DMS53 treated with DMSO at 0.1 percent for 48 hours (cell line): ENCODE data around the gene RIMS4.

Experiments used
- DNase-seq: peaks from one replicate; lab custom pipeline; 2025; ENCODE audit not compliant: unreplicated experiment; lab: John Stamatoyannopoulos, UW

RIMS4 gene

DNA sequence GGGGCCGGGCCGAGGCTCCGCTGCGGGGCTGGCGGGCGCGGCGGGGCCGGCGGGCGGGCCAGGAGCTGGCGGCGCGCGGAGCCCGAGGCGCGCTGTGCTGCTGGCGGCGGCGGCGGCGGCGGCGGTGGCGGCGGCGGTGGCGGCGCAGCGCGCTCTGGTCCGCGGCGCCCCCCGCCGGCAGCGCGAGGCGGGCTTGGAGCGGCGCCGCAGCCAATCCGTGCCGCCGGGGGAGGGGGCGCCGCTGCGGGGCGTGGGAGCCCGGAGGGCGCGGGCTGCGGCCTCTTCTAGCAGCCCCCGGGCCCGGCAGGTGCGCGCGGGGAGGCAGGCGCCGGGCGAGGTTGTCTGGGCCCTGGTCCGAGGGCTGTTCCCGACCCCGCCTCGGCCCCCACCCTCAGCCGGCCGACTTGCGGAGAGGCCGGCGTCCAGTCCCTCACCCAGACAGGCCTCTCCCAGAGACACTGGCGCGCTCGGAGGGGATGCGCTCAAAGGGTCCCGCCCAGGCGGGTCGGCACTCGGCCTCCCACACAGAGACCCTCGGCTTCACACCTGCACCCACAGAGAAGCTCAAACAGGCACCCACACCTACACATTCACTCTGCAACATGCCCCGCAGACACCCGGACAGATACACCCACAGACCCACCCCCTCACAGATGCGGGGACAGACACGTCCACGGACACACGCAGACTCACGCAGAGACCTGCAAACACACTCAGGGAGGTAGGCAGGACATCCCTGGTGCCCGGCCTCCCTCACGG, at the start of gene RIMS4:
Gene RIMS4, minus strand, starts transcription at position 156 of the 759 bp plus-strand sequence. CDS start 275 bp downstream, outside the sequence.
- DNase-seq = no peak

DNA sequence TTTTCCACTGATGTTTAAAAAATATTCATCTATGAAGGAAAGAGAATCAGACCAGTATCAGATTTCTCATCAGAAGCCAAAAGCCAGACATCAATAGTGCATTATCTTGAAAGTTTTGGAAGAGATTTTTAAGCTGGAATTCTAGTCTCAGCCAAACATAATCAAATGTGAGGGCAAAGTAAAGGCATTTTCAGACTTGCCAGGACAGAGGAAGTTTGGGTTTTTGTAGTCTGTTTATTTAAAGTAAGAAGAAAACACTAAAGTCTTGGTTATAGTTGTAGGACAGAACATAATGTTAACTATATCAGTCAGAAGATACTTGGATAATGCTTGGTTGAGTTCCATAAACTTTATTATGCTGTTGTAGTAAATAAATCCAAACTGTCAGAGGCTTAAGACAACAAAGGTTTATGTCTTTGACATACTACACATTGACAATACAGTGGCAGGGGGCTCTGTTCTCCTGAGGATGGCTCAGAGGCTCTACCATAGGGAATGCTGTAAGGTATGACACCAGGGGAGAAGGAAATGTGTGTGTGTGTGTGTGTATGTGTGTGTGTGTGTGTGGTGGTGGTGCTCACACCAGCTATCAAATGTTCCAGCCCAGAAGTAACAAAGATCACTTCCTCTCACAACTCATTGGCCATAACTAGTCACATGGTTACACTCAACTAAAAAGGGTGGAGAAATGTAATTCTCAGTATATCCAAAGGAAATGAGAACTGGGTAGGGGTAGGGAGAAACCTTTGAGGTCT, 48.4 kb upstream of the RIMS4 start:
- DNase-seq = no peak

DNA sequence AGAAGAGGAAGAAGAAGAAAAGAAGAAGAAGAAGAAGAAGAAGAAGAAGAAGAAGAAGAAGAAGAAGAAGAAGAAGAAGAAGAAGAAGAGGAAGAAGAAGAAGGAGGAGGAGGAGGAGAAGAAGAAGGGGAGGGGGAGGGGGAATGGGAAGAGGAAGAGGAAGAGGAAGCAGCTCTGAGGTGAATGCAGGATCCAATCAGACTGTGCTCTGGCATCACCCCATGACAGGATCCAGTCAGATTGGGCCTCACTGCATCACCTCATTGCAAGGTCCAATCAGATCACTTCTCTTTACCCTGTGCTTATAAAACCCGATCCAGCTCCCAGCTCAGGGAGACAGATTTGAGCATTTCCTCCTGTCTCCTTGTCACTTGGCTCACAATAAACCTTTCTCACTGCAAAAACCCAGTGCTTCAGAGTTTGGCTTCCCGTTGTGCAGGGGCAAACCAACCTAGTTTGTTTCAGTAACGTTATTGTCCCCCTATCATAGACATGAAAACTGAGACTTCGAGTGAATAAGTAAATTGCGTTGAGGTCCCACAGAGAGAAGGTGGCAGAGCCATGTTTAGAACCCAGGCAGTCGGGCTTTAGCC, 46.6 kb upstream of the RIMS4 start:
- no peak for DNase-seq

DNA sequence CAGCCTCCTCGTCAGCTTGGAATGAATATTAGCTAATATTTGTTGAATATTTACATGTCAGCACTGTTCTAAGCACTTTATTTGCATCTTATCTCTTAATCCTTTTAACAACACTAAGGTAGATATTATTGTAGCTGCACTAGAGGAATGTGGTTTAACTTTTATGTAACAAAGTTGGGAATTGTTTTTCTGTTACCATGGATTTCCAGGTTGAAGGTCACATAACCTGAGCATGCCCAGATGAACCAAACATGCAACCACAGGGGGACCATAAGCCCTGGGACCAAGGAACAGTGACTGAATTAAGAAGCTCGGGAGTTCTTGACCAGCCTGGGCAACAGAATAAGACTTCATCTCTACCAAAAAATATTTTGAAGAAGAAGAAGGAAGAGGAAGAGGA, 46.1 kb upstream of the RIMS4 start:
- DNase-seq = no peak

DNA sequence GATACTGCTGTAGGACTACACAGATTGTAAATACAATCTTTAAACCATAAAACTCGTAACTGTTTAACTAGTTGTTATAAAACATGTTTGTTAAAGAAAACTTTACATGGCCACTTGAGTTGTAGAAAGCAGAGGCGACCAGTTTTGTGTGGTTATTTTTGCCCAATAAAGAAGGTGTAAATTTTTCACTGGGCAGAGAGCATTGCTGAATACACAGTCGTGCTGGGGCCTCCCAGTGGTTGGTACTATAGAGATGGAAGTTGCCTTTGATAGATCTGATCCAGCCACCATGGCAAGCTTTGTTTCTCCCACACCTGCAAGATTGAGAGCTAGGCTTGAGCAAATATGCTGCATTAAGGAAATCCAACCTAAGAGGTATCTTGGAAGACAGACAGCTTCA, 41.2 kb upstream of the RIMS4 start:
- DNase-seq = no peak

DNA sequence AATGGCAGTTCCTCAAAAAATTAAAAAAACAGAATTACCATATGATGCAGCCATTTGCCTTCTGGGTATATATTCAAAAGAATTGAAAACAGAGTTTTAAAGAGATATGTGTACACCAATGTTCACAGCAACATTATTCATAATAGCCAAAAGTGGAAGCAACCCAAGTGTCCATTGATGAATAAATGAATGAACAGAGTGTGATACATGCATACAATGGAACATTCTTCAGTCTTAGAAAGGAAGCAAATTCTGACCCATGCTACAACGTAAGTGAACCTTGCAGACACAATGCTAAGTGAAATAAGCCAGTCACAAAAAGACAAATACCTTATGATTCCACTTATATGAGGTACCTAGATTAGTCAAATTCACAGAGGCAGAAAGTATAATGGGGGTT, 40.5 kb upstream of the RIMS4 start:
- DNase-seq = no peak

DNA sequence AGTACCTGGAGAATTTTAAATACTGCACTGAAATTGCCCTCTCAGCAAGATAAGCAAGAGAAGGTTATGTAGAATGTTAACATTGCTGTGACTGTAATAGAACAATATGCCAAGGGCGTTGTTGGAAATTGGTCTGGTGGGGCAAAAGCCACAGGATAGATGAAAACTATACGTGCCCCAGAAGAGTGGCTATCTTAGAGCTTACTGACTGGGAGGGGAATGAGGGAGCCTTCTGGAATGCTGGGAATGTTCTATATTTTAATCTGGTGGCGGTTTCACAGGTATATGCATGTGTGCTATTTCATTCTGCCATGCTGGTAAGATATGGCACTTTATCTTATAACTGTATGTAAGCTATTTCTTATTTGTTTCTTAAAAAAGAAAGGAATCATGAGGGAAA, 39.9 kb upstream of the RIMS4 start:
- no peak for DNase-seq

DNA sequence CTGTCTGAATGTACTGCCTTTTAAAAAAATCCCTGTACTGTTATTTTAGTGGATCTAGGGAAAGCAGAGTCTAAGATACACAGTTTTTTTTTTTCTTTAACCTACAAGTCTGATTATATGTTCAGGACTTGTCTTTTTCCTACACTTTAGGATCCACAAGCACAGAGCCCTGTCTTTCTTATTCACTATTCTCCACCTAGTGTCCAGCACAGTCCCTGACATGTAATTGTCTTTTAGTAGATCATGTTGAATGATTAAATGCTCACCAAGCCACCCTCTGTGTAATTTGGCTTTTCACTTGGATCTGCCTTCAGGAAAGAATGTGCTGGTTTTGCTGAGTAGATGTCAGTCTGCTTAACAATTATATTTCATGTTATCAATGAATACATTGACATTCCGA, 39.4 kb upstream of the RIMS4 start:
- DNase-seq = no peak

DNA sequence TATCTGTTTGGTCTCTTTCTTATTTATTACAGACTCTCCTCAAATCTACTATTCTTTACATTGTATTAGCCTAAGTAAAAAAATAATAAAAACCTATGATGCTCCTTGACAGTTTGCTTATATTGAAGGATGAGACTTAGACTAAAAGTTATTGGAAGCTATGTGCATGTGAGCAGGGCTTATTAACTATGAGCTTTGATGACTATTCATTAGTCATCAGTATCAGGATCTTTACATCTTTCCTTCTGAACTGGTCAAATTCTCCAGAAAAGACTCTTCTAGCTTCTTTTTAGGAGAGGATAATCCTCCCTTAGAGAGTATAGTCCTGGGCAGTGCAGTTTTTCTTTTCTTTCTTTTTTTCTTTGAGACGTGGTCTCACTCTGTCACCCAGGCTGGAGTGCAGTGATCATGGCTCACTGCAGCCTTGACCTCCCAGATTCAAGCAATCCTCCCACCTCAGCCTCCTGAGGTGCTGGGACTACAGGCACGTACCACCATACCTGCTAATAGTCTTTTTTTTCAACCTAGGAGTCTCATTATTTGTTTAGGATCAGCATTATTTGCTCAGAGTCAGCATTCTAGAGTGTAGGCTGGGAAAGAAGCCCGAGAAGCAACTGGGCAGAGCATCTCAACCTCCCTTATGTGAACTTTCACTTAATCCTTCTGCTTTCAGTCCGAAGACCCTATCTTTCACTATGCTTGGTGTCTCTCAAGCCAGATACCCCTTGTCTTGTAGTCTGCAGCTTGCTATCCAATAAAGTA, 38.1 kb upstream of the RIMS4 start:
- DNase-seq = peak; percentile 53

DNA sequence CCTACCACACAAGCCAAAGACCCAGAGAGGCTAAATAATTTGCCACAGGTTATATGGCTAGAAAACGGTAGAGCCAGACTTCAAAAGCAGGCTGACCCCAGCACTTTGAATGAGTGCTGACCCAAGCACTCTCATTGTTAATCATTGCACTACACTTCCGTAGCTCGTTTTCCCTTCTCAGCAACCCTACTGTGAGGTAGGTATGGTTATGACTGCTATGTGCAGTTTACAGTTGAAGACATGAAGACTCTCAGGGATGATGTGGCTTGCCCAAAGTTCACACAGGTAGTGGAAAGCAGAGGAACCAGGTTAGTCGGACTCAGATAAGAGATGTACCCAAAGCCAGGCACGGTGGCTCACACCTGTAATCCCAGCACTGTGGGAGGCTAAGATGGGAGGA, 33.5 kb upstream of the RIMS4 start:
- DNase-seq = no peak

DNA sequence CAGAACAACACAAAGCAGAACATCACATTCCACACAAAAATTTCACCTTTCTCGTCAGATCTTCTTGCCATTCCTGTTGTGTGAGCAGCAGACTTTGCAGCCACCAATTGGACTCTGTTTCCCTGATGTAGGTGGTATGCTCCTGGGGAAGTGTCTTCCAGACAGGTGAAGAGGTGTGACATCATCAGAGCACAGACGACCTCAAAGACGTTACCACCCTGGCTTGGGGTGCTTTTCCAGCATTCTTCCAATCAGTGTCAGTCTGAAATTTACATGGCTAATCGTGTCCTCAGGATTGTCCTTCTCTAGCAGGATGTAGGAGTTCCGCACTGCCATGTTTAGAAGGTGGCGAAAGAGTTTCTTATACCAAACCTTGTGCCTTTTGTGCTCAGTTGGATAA, 31.6 kb upstream of the RIMS4 start:
- no peak for DNase-seq

DNA sequence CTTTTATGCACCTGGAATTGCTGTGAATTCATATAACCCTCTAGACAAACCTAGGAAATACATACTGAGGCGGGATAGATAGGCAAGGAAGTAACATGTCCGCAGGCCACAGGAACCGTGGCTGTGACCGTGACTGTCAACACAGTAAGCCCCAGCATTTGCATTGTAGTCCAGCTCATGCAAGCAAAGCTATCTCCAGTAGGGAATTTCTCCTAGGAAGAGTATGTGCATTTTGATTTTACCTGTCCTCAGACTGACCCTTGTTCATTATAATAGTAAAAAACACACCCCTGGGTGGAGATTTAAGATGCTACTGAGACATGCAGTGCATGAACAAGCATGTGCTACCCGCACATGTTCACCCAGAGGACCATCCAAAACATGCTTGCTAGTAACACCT, 30.5 kb upstream of the RIMS4 start:
- no peak for DNase-seq

DNA sequence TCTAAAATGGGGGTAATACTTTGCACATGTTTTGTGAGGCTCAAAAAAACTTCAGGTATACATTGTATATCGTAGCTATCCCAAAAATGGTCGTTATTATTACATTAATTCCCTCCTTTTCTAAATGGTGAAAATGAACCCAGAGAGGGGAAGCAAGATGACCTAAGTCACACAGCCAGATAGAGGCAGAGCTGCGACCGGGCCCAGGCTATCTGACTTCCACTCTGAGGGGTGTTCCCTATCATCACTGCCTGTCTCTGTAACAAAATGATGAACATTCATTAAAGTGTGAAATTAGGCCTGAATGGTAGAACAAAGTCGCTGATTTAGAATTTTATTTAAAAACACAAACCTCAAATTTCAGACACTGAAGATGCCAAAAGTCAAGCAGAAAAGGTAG, 29.1 kb upstream of the RIMS4 start:
- no peak for DNase-seq

DNA sequence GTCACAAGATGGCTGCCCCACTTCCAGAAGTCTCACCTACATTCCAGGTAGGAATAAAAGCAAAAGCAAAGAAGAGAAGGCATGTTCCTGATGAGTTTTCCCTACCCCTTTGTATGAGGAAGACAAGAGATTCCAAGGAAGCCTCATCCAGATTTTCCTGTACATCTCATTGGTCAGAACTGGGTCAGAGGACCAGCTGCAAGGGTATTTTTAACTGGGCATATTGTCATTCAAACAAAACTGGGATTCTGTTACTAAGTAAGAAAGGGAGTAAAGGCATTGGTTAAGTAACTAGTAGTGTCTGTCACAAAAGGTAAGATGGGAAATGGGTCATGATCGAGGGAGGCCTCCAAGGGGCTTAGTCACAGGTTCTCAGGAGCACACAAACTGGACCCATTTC, 28.2 kb upstream of the RIMS4 start:
- no peak for DNase-seq

DNA sequence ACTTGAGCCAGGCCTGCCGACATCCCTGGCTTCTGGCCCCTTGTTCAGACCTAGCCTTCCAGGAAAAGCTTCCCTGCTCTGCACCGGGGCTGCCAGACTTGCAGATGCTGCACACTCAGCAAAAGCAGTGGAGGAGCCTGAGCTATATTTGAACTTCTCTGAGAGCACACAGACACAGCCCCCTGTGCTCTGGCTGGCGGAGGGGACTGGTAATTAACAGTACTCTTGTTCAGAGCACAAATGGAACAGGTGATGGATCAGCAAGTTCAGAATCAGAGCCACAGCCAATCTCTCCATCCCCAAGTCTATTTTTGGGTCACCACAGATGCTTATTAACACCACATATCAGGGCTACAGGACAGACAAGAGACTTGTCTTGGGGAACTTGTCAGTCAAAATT, 27.6 kb upstream of the RIMS4 start:
- no peak for DNase-seq

DNA sequence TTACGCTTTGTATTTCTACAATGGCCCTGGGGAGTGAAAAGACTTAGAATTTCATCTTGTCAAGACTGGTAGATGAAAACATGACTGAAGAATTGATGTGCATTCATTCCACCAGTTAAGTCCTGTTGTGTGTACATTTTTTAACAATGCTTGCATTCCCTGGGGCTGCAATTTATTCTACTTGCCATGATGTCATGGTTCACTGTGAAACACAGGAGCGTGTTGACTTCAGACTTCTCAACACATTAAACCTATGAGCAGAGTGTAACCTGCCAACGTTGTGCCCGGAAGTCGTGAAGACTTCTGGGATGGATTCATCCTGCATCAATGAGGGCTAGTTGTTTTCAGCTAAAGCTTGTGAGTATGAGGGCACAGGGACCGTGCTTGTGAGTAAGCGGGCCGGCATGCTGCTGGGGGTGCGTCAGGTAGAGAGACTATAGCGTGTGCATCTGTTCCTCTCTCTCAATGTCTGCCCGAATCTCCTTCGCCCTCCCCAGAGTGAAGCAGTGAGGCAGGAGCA, 26.3 kb upstream of the RIMS4 start:
- no peak for DNase-seq

DNA sequence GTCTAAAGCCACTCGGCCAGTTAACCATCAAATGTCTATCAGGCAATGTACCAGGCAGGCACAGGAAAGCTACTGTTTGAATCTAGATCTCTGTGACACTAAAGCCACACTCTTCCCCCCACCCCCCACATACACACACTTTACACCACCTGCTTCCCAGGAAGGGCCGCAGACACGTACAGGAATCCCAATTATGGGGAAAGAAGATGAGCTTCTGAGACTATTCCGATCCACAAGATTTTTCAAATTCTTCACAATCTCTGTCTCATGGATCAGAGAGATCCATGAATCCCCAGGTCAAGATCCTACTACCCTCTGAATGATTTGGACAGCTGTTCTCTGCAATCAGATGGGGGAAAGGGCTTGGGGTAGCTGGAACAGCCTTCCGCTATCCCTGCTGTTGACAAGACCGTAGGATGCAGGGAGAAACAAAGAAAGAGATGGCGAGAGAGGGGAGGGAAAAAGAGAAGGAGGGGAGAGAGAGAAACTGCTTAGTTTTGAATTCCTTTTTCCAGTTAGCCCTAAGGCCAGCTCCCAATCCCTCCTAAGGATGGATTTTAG, 25.4 kb upstream of the RIMS4 start:
- no peak for DNase-seq

DNA sequence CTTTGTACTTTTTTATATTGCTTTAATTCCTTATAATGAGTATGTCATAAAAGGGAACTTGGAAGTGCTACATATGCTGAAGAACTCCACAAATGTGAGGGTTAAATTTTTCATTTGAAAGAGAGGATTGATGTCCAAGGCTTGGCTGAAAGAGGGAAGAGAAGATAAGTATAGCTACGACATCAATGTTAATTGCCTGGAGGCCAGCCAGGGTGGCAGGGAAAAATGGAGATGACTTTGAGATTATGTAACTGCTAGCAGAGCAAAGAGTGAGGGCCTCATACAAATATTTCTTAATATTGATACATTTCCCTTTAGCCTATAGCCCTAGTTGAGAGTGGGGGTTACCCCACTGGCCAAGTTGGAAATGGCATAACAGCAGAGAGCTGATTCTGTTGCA, 24.8 kb upstream of the RIMS4 start:
- no peak for DNase-seq

DNA sequence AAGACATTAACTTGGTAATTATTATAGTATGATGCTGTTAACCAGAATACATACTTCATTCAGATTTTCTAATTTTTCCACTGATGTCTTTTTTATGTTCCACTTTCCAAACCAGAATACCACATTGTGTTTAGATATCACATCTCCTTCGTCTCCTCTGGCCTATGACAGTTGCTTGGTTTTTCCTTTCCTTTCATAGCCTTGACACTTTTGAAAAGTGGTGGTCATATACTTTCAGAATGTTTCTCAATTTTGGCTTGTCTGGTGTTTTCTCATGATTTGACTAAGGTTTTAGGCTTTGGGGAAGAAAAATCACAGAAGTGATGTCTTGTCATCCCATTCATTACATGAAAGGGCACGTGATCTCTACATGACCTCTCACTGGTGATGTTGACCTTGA, 24.3 kb upstream of the RIMS4 start:
- no peak for DNase-seq

DNA sequence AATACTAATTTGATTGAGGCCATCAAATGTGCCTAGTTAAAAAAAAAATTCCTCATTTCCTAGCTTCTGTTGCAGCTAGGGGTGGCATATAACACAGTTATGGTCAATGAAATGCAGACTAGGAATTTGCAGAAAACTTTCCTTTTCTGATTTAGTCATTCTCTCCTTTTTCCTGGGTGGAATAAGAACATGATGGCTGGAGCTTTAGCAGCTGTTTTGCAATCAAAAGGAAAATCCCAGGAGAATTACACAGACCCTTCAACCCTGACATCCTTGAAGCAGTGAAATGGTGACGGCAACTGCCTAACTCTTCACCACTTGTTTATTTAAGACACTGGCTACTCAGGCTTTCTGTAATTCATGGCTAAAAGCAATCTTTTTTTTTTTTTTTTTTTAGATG, 23.1 kb upstream of the RIMS4 start:
- DNase-seq = no peak

DNA sequence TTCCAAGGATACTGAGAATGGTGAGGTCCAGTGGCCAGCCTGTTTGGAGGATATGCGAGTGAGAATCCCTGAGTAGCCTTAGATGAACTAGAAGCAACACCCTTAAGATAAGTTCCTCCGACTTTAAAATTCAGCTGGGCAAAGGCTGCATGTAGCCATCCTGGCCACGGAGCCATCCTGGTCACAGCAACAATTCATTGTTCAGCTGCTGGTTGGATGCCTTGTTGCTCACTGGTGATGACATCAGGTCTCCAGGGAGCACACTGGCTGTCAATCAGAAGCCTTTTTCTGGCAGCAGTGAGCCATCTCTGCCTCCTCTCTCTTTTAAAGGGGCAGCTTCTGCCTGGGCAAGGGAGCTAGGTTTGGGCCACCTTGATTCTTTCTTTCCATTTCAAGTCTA, 22.4 kb upstream of the RIMS4 start:
- DNase-seq = no peak
